Activated CD4-positive, alpha-beta T cell treated with anti-CD3 and anti-CD28 coated beads for 36 hours (primary cell): Measurements from ENCODE around the gene CENPP. TPM values are rescaled to one million over a fixed set of nuclear protein-coding genes. Genes with fewer than 3 reads are reported as not detected.

ENCODE experiments used
- ATAC-seq: fragments of 200-7000 bp; cut with Tn5 transposase; one replicate; pipeline ENCODE4 v1.10.0; 2021; ENCODE audit warnings: mild to moderate bottlenecking, moderate library complexity
- CTCF ChIA-PET: fragments of 350-600 bp; sonication (Branson Sonifier 250); formaldehyde crosslinking; loops from one replicate; lab custom pipeline; 2021; ENCODE audit warnings: antibody characterized with exemption; lab: Charles Lee
- POLR2A ChIA-PET: fragments of 350-600 bp; sonication (Branson Sonifier 250); formaldehyde crosslinking; loops from one replicate; lab custom pipeline; 2021; ENCODE audit warnings: antibody characterized with exemption, inconsistent platforms; lab: Charles Lee
- DNase-seq: peaks from one replicate; pipeline ENCODE4 v3.0.0-alpha.2; 2020
- H3K27ac Mint-ChIP-seq: one replicate; pipeline ENCODE4 v1.8.0; 2021; ENCODE audit warnings: mixed read lengths
- H3K27me3 Mint-ChIP-seq: one replicate; pipeline ENCODE4 v1.8.0; 2021; ENCODE audit warnings: mixed read lengths
- H3K36me3 Mint-ChIP-seq: one replicate; pipeline ENCODE4 v1.8.0; 2021; ENCODE audit warnings: low read depth, mixed read lengths
- H3K4me1 Mint-ChIP-seq: one replicate; pipeline ENCODE4 v1.8.0; 2021; ENCODE audit warnings: mixed read lengths
- H3K4me3 Mint-ChIP-seq: one replicate; pipeline ENCODE4 v1.8.0; 2021; ENCODE audit warnings: mild to moderate bottlenecking, moderate library complexity, mixed read lengths
- H3K9me3 Mint-ChIP-seq: one replicate; pipeline ENCODE4 v1.8.0; 2021; ENCODE audit warnings: low read depth, mixed read lengths
- intact Hi-C, 2 experiments: fragments of 100-400 bp; cut with DNase I in 1 of 2; cut with micrococcal nuclease in 1 of 2; formaldehyde crosslinking; loops; one replicate each; pipeline versions ENCODE4 v1.14.2 to v1.15.1; 2022 to 2024; cut with DNase I, micrococcal nuclease
- total RNA-seq, 2 experiments: library from RNA; stranded (reverse); gene quantifications; one replicate each; pipeline ENCODE4 v1.2.3, GENCODE V29; 2021

The CENPP gene
- total RNA-seq, 2 experiments from 2014 or later, result 22.8 to 32.3 TPM

GRCh38 chr9:92509050-92509449, 183.3 kb downstream of the CENPP start:
- Mint-ChIP-seq H3K27me3 (no peaks in the 10 kb centered on the region), H3K9me3 (no peaks in the 10 kb centered on the region), H3K4me1 (no peaks in the 10 kb centered on the region), H3K36me3 (no peaks in the 10 kb centered on the region), H3K4me3 (no peak overlapping the region), H3K27ac (no peak overlapping the region)
- CTCF ChIA-PET, result no interaction called here
- intact Hi-C loops, result no loop called here
- no peak for ATAC-seq
- POLR2A ChIA-PET, result no interaction called here
- DNase-seq, result no peak

- intact Hi-C loops, result no loop called here
- ATAC-seq (no peak), DNase-seq (no peak)
- Mint-ChIP-seq H3K4me1 (no peaks in the 10 kb centered on the region), H3K36me3 (no peaks in the 10 kb centered on the region), H3K27ac (no peak overlapping the region), H3K27me3 (no peaks in the 10 kb centered on the region), H3K4me3 (no peak overlapping the region), H3K9me3 (no peaks in the 10 kb centered on the region)
- ChIA-PET CTCF (no interaction called here), POLR2A (no interaction called here)
Measured at GRCh38 chr9:92510747-92511146, 185.0 kb downstream of the CENPP start.

GRCh38 chr9:92512622-92513021, 186.9 kb downstream of the CENPP start:
- H3K4me3 Mint-ChIP-seq, result no peak overlapping the region
- POLR2A ChIA-PET, result no interaction called here
- H3K27me3 Mint-ChIP-seq, result no peaks in the 10 kb centered on the region
- no peaks in the 10 kb centered on the region for H3K9me3 Mint-ChIP-seq
- H3K4me1 Mint-ChIP-seq, result no peaks in the 10 kb centered on the region
- ATAC-seq (no peak), DNase-seq (no peak)
- CTCF ChIA-PET, result interaction anchor here (0.8 to 1.0 kb wide), 3 partner anchors 8 to 372 kb away, joined by 3 to 5 read pairs (median 3); no protein-coding TSS in a partner anchor
- intact Hi-C loops, result no loop called here
- H3K27ac Mint-ChIP-seq, result no peak overlapping the region
- H3K36me3 Mint-ChIP-seq, result no peaks in the 10 kb centered on the region

- H3K27ac Mint-ChIP-seq, result no peak overlapping the region
- no peak for ATAC-seq
- no peaks in the 10 kb centered on the region for H3K36me3 Mint-ChIP-seq
- no peak overlapping the region for H3K4me3 Mint-ChIP-seq
- H3K9me3 Mint-ChIP-seq, result no peaks in the 10 kb centered on the region
- POLR2A ChIA-PET, result no interaction called here
- intact Hi-C loops, result no loop called here
- CTCF ChIA-PET, result no interaction called here
- no peaks in the 10 kb centered on the region for H3K27me3 Mint-ChIP-seq
- DNase-seq, result no peak
- no peaks in the 10 kb centered on the region for H3K4me1 Mint-ChIP-seq
Measured at GRCh38 chr9:92513349-92513748, 187.6 kb downstream of the CENPP start.

- H3K9me3 Mint-ChIP-seq, result no peaks in the 10 kb centered on the region
- H3K27me3 Mint-ChIP-seq, result no peaks in the 10 kb centered on the region
- H3K27ac Mint-ChIP-seq, result no peak overlapping the region
- no peak overlapping the region for H3K4me3 Mint-ChIP-seq
- ATAC-seq (no peak), DNase-seq (no peak)
- ChIA-PET POLR2A (no interaction called here), CTCF (no interaction called here)
- intact Hi-C loops, result no loop called here
- H3K36me3 Mint-ChIP-seq, result no peaks in the 10 kb centered on the region
- H3K4me1 Mint-ChIP-seq, result no peaks in the 10 kb centered on the region
Measured at GRCh38 chr9:92514635-92515034, 188.9 kb downstream of the CENPP start.

- ATAC-seq, result no peak
- no peak for DNase-seq
- intact Hi-C loops, result no loop called here
- ChIA-PET POLR2A (no interaction called here), CTCF (no interaction called here)
- Mint-ChIP-seq H3K4me1 (no peaks in the 10 kb centered on the region), H3K9me3 (no peaks in the 10 kb centered on the region), H3K27ac (no peak overlapping the region), H3K27me3 (no peaks in the 10 kb centered on the region), H3K36me3 (no peaks in the 10 kb centered on the region), H3K4me3 (no peak overlapping the region)
Measured at GRCh38 chr9:92516521-92516920, 190.8 kb downstream of the CENPP start.

GRCh38 chr9:92517046-92517445, 191.3 kb downstream of the CENPP start:
- no peak overlapping the region for H3K4me3 Mint-ChIP-seq

GRCh38 chr9:92518199-92518598, 192.4 kb downstream of the CENPP start:
- Mint-ChIP-seq H3K27ac (no peak overlapping the region), H3K36me3 (no peaks in the 10 kb centered on the region), H3K9me3 (no peaks in the 10 kb centered on the region), H3K4me3 (no peak overlapping the region), H3K4me1 (no peaks in the 10 kb centered on the region), H3K27me3 (no peaks in the 10 kb centered on the region)
- DNase-seq (no peak), ATAC-seq (no peak)
- intact Hi-C loops, result no loop called here
- CTCF ChIA-PET, result interaction anchor here (1.0 to 1.6 kb wide), 3 partner anchors 9 to 273 kb away, joined by 3 to 4 read pairs (median 3); no protein-coding TSS in a partner anchor
- POLR2A ChIA-PET, result no interaction called here

More at GRCh38 chr9:92517046-92517445, 191.3 kb downstream of the CENPP start:
- Mint-ChIP-seq H3K27me3 (no peaks in the 10 kb centered on the region), H3K36me3 (no peaks in the 10 kb centered on the region), H3K27ac (no peak overlapping the region), H3K9me3 (no peaks in the 10 kb centered on the region), H3K4me1 (no peaks in the 10 kb centered on the region)
- POLR2A ChIA-PET, result no interaction called here
- intact Hi-C loops, result no loop called here
- CTCF ChIA-PET, result interaction anchor here (0.5 kb wide), 1 partner anchor 331 kb away, joined by 5 read pairs; no protein-coding TSS in a partner anchor
- no peak for DNase-seq
- ATAC-seq, result no peak

GRCh38 chr9:92520837-92521236, 195.1 kb downstream of the CENPP start:
- ATAC-seq, result no peak
- no peaks in the 10 kb centered on the region for H3K27me3 Mint-ChIP-seq
- ChIA-PET CTCF (interaction anchor here (0.9 kb wide), 1 partner anchor 9 kb away, joined by 3 read pairs; no protein-coding TSS in a partner anchor), POLR2A (no interaction called here)
- no peak overlapping the region for H3K4me3 Mint-ChIP-seq
- no peak overlapping the region for H3K27ac Mint-ChIP-seq
- no peak for DNase-seq
- H3K4me1 Mint-ChIP-seq, result no peaks in the 10 kb centered on the region
- no peaks in the 10 kb centered on the region for H3K36me3 Mint-ChIP-seq
- no peaks in the 10 kb centered on the region for H3K9me3 Mint-ChIP-seq
- intact Hi-C loops, result no loop called here

GRCh38 chr9:92522983-92523970, 197.5 kb downstream of the CENPP start:
- intact Hi-C loops, result no loop called here
- H3K4me3 Mint-ChIP-seq, result no peak overlapping the region
- ATAC-seq (no peak), DNase-seq (no peak)
- H3K27me3 Mint-ChIP-seq, result no peaks in the 10 kb centered on the region
- ChIA-PET CTCF (interaction anchor here (1.2 kb wide), 1 partner anchor 13 kb away, joined by 3 read pairs; the partner anchor contains the start of gene ECM2), POLR2A (no interaction called here)
- H3K27ac Mint-ChIP-seq, result no peak overlapping the region
- no peaks in the 10 kb centered on the region for H3K36me3 Mint-ChIP-seq
- H3K9me3 Mint-ChIP-seq, result no peaks in the 10 kb centered on the region
- H3K4me1 Mint-ChIP-seq, result no peaks in the 10 kb centered on the region

- Mint-ChIP-seq H3K4me1 (no peaks in the 10 kb centered on the region), H3K4me3 (no peak overlapping the region), H3K27me3 (no peaks in the 10 kb centered on the region), H3K27ac (no peak overlapping the region), H3K36me3 (no peaks in the 10 kb centered on the region), H3K9me3 (no peaks in the 10 kb centered on the region)
- intact Hi-C loops, result no loop called here
- ChIA-PET POLR2A (no interaction called here), CTCF (no interaction called here)
- DNase-seq, result no peak
- ATAC-seq, result no peak
Measured at GRCh38 chr9:92524881-92525280, 199.1 kb downstream of the CENPP start.

- Mint-ChIP-seq H3K4me1 (no peaks in the 10 kb centered on the region), H3K36me3 (no peaks in the 10 kb centered on the region), H3K27me3 (no peaks in the 10 kb centered on the region), H3K9me3 (no peaks in the 10 kb centered on the region), H3K27ac (no peak overlapping the region), H3K4me3 (no peak overlapping the region)
- intact Hi-C loops, result no loop called here
- DNase-seq (no peak), ATAC-seq (no peak)
- POLR2A ChIA-PET, result no interaction called here
- CTCF ChIA-PET, result no interaction called here
Measured at GRCh38 chr9:92525306-92525705, 199.6 kb downstream of the CENPP start.
